NCI-H2107 treated with DMSO at 0.1 percent for 48 hours (cell line): ENCODE results near the gene HPCAL4.

Experiments
- DNase-seq: peaks from one replicate; lab custom pipeline; 2025; ENCODE audit not compliant: unreplicated experiment; lab: John Stamatoyannopoulos, UW

HPCAL4 gene

GRCh38 chr1:39704757-39705156, 13.5 kb upstream of the HPCAL4 start:
- no peak for DNase-seq

GRCh38 chr1:39701049-39701439, 9.8 kb upstream of the HPCAL4 start:
- DNase-seq: peak; percentile 100

- DNase-seq: no peak
These were observed 9.1 kb upstream of the HPCAL4 start for GRCh38 chr1:39700348-39700747.

GRCh38 chr1:39699419-39699818, 8.2 kb upstream of the HPCAL4 start:
- no peak for DNase-seq

GRCh38 chr1:39698568-39698967, 7.3 kb upstream of the HPCAL4 start:
- DNase-seq: no peak

GRCh38 chr1:39696448-39696847, 5.2 kb upstream of the HPCAL4 start:
- no peak for DNase-seq

GRCh38 chr1:39695016-39695415, 3.8 kb upstream of the HPCAL4 start:
- DNase-seq: no peak

- no peak for DNase-seq
These were observed 2.8 kb upstream of the HPCAL4 start for GRCh38 chr1:39694026-39694425.

GRCh38 chr1:39692152-39693074, 1.2 kb upstream of the HPCAL4 start:
- DNase-seq: no peak

- no peak for DNase-seq
These were observed 345 bp downstream of the HPCAL4 start for GRCh38 chr1:39690794-39691382.

- DNase-seq: no peak
These were observed 1.0 kb downstream of the HPCAL4 start for GRCh38 chr1:39690225-39690624.

GRCh38 chr1:39689635-39690034, 1.6 kb downstream of the HPCAL4 start:
- no peak for DNase-seq

GRCh38 chr1:39689214-39689613, 2.0 kb downstream of the HPCAL4 start:
- no peak for DNase-seq

- no peak for DNase-seq
These were observed 2.5 kb downstream of the HPCAL4 start for GRCh38 chr1:39688706-39689105.

GRCh38 chr1:39687243-39687642, 4.0 kb downstream of the HPCAL4 start:
- DNase-seq: no peak

- no peak for DNase-seq
These were observed 6.2 kb downstream of the HPCAL4 start for GRCh38 chr1:39685071-39685470.

GRCh38 chr1:39684313-39684664, 6.9 kb downstream of the HPCAL4 start:
- DNase-seq: no peak

- DNase-seq: no peak
These were observed 7.5 kb downstream of the HPCAL4 start for GRCh38 chr1:39683591-39684312.

- DNase-seq: no peak
These were observed 9.2 kb downstream of the HPCAL4 start for GRCh38 chr1:39681999-39682398.

GRCh38 chr1:39681294-39681693, 9.9 kb downstream of the HPCAL4 start:
- no peak for DNase-seq

- no peak for DNase-seq
These were observed 10.5 kb downstream of the HPCAL4 start for GRCh38 chr1:39680751-39681150.

- DNase-seq: no peak
These were observed 11.4 kb downstream of the HPCAL4 start for GRCh38 chr1:39679821-39680220.
